ENCODE results near the gene NOTO.

NOTO gene

GRCh38 chr2:73212448-73213176, 10.2 kb downstream of the NOTO start:
- DNase-seq (ENCODE audit: low spot score) = peak; percentile 81
- CTCF ChIA-PET = interaction anchor here (0.5 to 2.3 kb wide), 21 partner anchors 9 to 1466 kb away, joined by 3 to 15 read pairs (median 3); partner anchors contain the start of genes CCT7 and NOTO
- POLR2A ChIA-PET (ENCODE audit: low non-redundant PET) = no interaction called here
- peak; percentile 89 for TF ChIP-seq CTCF (conservative IDR thresholded peaks at IDR 0.05; ENCODE audit: low read depth)
- H3K27ac ChIP-seq = peak overlapping the region; percentile 70

GRCh38 chr2:73214120-73215035, 12.0 kb downstream of the NOTO start, which contains the start of gene SMYD5:
Gene SMYD5, plus strand, starts transcription at chr2:73214245. Its CDS starts 22 bp downstream, at chr2:73214267.
- no peak for TF ChIP-seq CTCF (conservative IDR thresholded peaks at IDR 0.05; ENCODE audit: low read depth)
- peak within 1 kb of the TSS; percentile 70 for H3K27ac ChIP-seq
- peak; percentile 88 for DNase-seq (ENCODE audit: low spot score)
- ChIA-PET CTCF (interaction anchor here (0.5 kb wide), 1 partner anchor 1871 kb away, joined by 3 read pairs; no protein-coding TSS in a partner anchor), POLR2A (ENCODE audit: low non-redundant PET) (no interaction called here)

- ChIA-PET POLR2A (ENCODE audit: low non-redundant PET) (no interaction called here), CTCF (no interaction called here)
- DNase-seq (ENCODE audit: low spot score) = no peak
- TF ChIP-seq CTCF (conservative IDR thresholded peaks at IDR 0.05; ENCODE audit: low read depth) = no peak
- no peak overlapping the region for H3K27ac ChIP-seq
Observed at GRCh38 chr2:73215254-73215653, 12.9 kb downstream of the NOTO start.

GRCh38 chr2:73217160-73217559, 14.8 kb downstream of the NOTO start:
- H3K27ac ChIP-seq = no peak overlapping the region
- no peak for DNase-seq (ENCODE audit: low spot score)
- POLR2A ChIA-PET (ENCODE audit: low non-redundant PET) = no interaction called here
- no peak for TF ChIP-seq CTCF (conservative IDR thresholded peaks at IDR 0.05; ENCODE audit: low read depth)
- CTCF ChIA-PET = no interaction called here

GRCh38 chr2:73217826-73218225, 15.5 kb downstream of the NOTO start:
- no peak overlapping the region for H3K27ac ChIP-seq
- ChIA-PET POLR2A (ENCODE audit: low non-redundant PET) (no interaction called here), CTCF (interaction anchor here (0.8 kb wide), 1 partner anchor 43 kb away, joined by 3 read pairs; no protein-coding TSS in a partner anchor)
- TF ChIP-seq CTCF (conservative IDR thresholded peaks at IDR 0.05; ENCODE audit: low read depth) = no peak
- no peak for DNase-seq (ENCODE audit: low spot score)

GRCh38 chr2:73218298-73218697, 15.9 kb downstream of the NOTO start:
- POLR2A ChIA-PET (ENCODE audit: low non-redundant PET) = no interaction called here
- CTCF ChIA-PET = interaction anchor here (0.8 kb wide), 2 partner anchors 28 to 42 kb away, joined by 3 read pairs; no protein-coding TSS in a partner anchor
- TF ChIP-seq CTCF (conservative IDR thresholded peaks at IDR 0.05; ENCODE audit: low read depth) = no peak
- DNase-seq (ENCODE audit: low spot score) = peak; percentile 31
- H3K27ac ChIP-seq = no peak overlapping the region
